SU-DHL-6 (cell line): Measurements from ENCODE around the gene TMEM185A.
"Not testable (repeated sequence)": the region's sequence is repeated elsewhere in the genome, so short reads cannot be mapped to it uniquely, and the experiment has no call there.

Source experiments
- H2AFZ ChIP-seq: fragments of 200-600 bp; sonication (generic); 2 replicates; pipeline ENCODE4 v1.6.1; 2014; ENCODE audit warnings: low read depth, mild to moderate bottlenecking, moderate library complexity, mixed read lengths, antibody characterized with exemption, low read length; ENCODE audit not compliant: severe bottlenecking
- H3F3A ChIP-seq: fragments of 200-600 bp; shearing (Covaris generic); 2 replicates; pipeline ENCODE4 v1.6.0; 2016; ENCODE audit warnings: antibody characterized with exemption, mild to moderate bottlenecking; ENCODE audit not compliant: insufficient read depth
- H3K27ac ChIP-seq: fragments of 200-600 bp; sonication (generic); 2 replicates; pipeline ENCODE4 v1.5.1; 2016; ENCODE audit warnings: low read depth, mild to moderate bottlenecking, low read length, moderate library complexity, mixed read lengths
- H3K27me3 ChIP-seq: fragments of 200-600 bp; sonication (generic), shearing (Covaris generic); 2 replicates; pipeline ENCODE4 v1.6.0; 2014; ENCODE audit warnings: mild to moderate bottlenecking, low read length
- H3K36me3 ChIP-seq: fragments of 200-600 bp; sonication (generic); 2 replicates; pipeline ENCODE4 v1.6.1; 2014; ENCODE audit warnings: mild to moderate bottlenecking, low read length, mixed read lengths
- H3K4me2 ChIP-seq: fragments of 300-600, 200-600 bp; shearing (Covaris generic), sonication (generic); 2 replicates; pipeline ENCODE4 v1.6.0; 2014; ENCODE audit warnings: low read length, low read depth, mild to moderate bottlenecking; ENCODE audit not compliant: poor library complexity, severe bottlenecking
- H3K4me3 ChIP-seq: fragments of 200-600 bp; sonication (generic); 2 replicates; pipeline ENCODE4 v1.5.1; 2014; ENCODE audit warnings: antibody characterized with exemption, low read length, mild to moderate bottlenecking, mixed read lengths; ENCODE audit not compliant: insufficient read depth, poor library complexity, severe bottlenecking
- H3K79me2 ChIP-seq: fragments of 200-600 bp; sonication (generic); 2 replicates; pipeline ENCODE4 v1.6.1; 2014; ENCODE audit warnings: mild to moderate bottlenecking, low read length, moderate library complexity; ENCODE audit not compliant: insufficient read depth
- H3K9ac ChIP-seq: fragments of 200-600 bp; sonication (generic); 2 replicates; pipeline ENCODE4 v1.7.0; 2014; ENCODE audit warnings: mild to moderate bottlenecking, low read length
- H3K9me2 ChIP-seq: fragments of 200-600 bp; sonication (generic); replicated peaks from 2 replicates; pipeline ENCODE4 v1.6.1; 2014; ENCODE audit warnings: low read length; ENCODE audit not compliant: insufficient read depth
- H3K9me3 ChIP-seq: fragments of 200-600 bp; sonication (generic); 2 replicates; pipeline ENCODE4 v1.6.1; 2014; ENCODE audit warnings: low read length, mixed read lengths; ENCODE audit not compliant: insufficient read depth
- H4K20me1 ChIP-seq: fragments of 200-600 bp; sonication (generic); 2 replicates; pipeline ENCODE4 v1.6.1; 2014; ENCODE audit warnings: low read depth, mild to moderate bottlenecking, antibody characterized with exemption, low read length, moderate library complexity, mixed read lengths
- EZH2phosphoT487 ChIP-seq: fragments of 200-600 bp; sonication (generic), shearing (Covaris generic); conservative IDR thresholded peaks from 2 replicates; pipeline ENCODE4 v1.6.1; 2018; ENCODE audit warnings: mild to moderate bottlenecking, antibody characterized with exemption, low read length, moderate library complexity, mixed read lengths
- TF ChIP-seq, protein P1 (sequence below): fragments of 200-600 bp; sonication (generic); IDR thresholded peaks from one replicate; pipeline ENCODE4 v1.5.1; 2017; ENCODE audit warnings: antibody characterized with exemption, mild to moderate bottlenecking, low read length, moderate library complexity; ENCODE audit not compliant: insufficient read depth, poor library complexity, severe bottlenecking

Gene TMEM185A

DNA sequence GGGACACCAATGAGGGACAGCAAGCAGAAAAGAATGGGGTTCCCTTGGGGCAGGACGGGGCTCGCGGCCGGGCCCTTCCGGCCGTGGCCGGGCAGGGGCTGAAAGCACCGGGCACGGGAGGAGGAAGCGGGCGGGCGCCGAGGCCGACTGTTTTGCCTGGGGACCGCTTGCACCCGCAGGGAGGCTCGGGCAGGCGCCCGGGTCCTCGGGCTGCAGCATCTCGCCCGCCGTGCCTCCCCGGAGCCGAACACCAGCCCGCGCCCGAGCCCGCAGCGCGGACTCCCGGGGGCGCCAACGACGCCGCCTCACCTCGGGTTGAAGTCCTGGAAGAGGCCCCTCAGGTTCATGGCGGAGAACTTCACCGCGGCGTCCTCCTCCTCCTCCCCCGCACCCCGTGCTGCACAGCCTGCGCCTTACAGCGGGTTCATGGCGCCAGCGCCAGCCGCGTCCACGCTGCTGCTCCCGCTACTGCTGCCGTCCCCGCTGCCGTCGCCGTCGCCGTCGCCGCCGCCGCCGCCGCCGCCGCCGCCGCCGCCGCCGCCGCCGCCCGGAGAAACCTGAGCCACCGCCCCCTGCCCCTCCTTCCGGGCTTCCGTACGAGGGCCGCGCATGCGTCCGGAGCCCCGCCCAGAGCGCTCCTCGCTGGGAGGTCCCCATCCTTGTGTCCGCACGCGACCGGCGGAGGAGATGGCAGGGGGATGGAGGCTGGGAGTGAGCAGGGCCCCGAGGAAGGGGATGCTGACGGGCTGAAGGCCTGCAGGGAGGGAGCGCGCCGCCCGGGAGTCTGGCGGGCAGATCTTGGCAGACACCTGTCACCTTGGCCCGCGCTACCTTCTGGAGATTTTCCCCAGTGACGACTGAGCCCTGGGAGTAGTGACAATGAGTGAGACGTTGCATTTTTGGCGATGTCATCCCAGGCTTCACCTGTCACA is at the start of gene TMEM185A:
Gene TMEM185A (minus strand): TSS at position 559 of the 932 bp plus-strand sequence. CDS start 212 bp downstream, at position 347.
- H3K9me2 ChIP-seq, result no peaks in the 10 kb centered on the region
- peak within 1 kb of the TSS; percentile 82 for H2AFZ ChIP-seq
- H3K27ac ChIP-seq, result no peak within 1 kb of the TSS
- TF ChIP-seq, protein P1, sequence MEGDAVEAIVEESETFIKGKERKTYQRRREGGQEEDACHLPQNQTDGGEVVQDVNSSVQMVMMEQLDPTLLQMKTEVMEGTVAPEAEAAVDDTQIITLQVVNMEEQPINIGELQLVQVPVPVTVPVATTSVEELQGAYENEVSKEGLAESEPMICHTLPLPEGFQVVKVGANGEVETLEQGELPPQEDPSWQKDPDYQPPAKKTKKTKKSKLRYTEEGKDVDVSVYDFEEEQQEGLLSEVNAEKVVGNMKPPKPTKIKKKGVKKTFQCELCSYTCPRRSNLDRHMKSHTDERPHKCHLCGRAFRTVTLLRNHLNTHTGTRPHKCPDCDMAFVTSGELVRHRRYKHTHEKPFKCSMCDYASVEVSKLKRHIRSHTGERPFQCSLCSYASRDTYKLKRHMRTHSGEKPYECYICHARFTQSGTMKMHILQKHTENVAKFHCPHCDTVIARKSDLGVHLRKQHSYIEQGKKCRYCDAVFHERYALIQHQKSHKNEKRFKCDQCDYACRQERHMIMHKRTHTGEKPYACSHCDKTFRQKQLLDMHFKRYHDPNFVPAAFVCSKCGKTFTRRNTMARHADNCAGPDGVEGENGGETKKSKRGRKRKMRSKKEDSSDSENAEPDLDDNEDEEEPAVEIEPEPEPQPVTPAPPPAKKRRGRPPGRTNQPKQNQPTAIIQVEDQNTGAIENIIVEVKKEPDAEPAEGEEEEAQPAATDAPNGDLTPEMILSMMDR, result no peak
- TF ChIP-seq EZH2phosphoT487, result no peak
- peak within 1 kb of the TSS; percentile 64 for H3K4me3 ChIP-seq
- H3K79me2 ChIP-seq, result no peaks in the 10 kb centered on the region
- H3K36me3 ChIP-seq, result no peaks in the 10 kb centered on the region
- no peaks in the 10 kb centered on the region for H3K9me3 ChIP-seq
- no peaks in the 10 kb centered on the region for H3K27me3 ChIP-seq
- no peaks in the 10 kb centered on the region; the same call in 1 of the 2 replicates for H4K20me1 ChIP-seq
- peak within 1 kb of the TSS; percentile 64 for H3K9ac ChIP-seq
- no peaks in the 10 kb centered on the region for H3F3A ChIP-seq
- H3K4me2 ChIP-seq, result peak within 1 kb of the TSS; percentile 73

DNA sequence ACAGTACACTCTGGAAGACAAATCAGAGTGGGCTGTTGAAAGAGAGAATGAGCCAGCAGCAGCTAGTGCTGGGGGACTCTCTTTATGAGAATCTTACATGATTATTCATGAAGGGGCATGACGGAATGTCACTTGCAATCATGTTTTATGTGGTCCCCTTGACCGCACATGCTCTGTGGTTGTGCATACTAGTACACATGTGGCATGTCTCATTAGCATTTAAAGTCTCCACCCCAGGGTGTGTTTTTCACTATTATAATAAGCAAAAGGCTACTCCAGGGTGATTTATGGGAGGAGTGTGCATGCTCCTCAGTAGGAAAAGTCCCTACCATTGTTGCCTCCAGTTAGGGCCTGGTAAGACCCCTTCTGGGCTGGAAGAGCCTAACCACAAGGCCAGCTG is 49.6 kb upstream of the TMEM185A start:
- TF ChIP-seq EZH2phosphoT487, result no peak
- TF ChIP-seq, protein P1, result no peak
- H3F3A ChIP-seq, result no peaks in the 10 kb centered on the region
- H3K4me2 ChIP-seq, result no peak overlapping the region
- H3K4me3 ChIP-seq, result no peak overlapping the region
- H3K27me3 ChIP-seq, result no peaks in the 10 kb centered on the region
- no peaks in the 10 kb centered on the region for H4K20me1 ChIP-seq
- H3K79me2 ChIP-seq, result no peaks in the 10 kb centered on the region
- H3K9me3 ChIP-seq, result no peaks in the 10 kb centered on the region
- H3K9ac ChIP-seq, result no peak overlapping the region
- no peak overlapping the region for H3K27ac ChIP-seq
- H2AFZ ChIP-seq, result no peak overlapping the region
- H3K36me3 ChIP-seq, result no peaks in the 10 kb centered on the region
- H3K9me2 ChIP-seq, result no peaks in the 10 kb centered on the region

DNA sequence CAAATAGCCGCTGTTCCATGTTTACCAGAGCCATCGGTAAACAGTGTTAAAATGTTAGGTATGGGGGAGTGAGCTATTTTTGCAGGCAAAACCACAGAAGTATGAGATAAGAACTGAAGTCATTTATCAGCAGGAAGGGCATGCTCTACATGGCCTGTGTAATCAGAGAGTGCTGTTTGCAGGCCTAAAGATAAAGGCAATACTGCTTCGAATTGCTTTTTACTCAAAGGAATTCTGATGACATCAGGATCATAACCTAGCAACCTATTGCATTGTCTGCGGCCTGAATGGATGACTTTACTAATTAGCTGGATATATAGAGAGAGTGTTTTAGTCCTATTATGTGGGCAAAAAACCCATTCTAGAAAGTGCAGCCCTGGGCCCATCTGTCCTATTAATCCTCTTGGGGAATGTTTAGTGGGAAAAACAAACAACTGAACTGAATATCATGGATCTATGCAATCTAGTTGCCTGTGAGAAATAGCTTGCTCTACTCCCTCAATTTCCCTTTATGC is 47.6 kb upstream of the TMEM185A start:
- H2AFZ ChIP-seq, H3K36me3 ChIP-seq, H3K9me2 ChIP-seq, H3K27me3 ChIP-seq, H3K27ac ChIP-seq, H3F3A ChIP-seq, H4K20me1 ChIP-seq, H3K9ac ChIP-seq, H3K4me2 ChIP-seq, H3K9me3 ChIP-seq, H3K79me2 ChIP-seq, H3K4me3 ChIP-seq: not testable (repeated sequence)

DNA sequence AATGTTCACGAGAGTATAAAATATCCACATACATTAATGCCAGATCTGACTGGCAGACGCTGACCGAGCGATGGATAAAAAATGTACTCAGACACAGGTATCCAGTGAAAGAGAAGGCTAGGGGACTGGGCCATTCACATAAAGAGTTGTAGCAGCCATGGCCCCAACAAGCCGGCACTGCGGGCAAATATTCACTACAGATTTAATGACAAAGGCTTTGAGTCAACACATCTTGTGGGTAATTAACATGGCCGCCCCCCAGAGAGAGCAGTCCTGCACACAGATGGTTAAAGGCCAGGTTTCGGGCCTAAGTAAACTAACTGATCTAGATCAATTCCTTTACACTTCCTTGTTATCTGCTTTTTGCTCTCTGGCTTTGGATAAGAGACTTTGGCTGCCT is 44.0 kb upstream of the TMEM185A start:
- H3K4me3 ChIP-seq, H3K79me2 ChIP-seq, H3K36me3 ChIP-seq, H3K9me3 ChIP-seq, H3F3A ChIP-seq, H4K20me1 ChIP-seq, H3K4me2 ChIP-seq, H3K27me3 ChIP-seq, H3K9ac ChIP-seq, H2AFZ ChIP-seq, H3K27ac ChIP-seq, H3K9me2 ChIP-seq: not testable (repeated sequence)

DNA sequence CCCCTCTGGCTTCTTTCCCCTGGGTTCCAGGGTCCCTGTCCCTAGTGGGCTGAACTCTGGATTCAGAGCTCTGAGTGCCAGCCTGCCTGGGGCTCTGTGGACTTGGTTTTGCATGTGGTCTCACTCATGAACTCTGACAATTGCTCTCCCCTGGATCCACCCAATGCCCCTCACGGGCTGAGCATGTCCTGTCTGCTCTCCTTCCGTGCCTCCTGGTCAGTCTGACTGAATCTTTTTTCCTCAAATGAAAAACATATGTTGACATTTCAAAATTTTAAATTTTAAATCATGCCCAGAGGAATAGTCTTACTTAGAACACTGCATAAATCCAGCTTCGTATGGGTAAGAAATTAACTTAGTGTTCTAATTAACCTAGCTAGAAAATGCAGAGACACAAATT is 43.5 kb upstream of the TMEM185A start:
- H3K79me2 ChIP-seq, H3K4me2 ChIP-seq, H3F3A ChIP-seq, H2AFZ ChIP-seq, H3K9me3 ChIP-seq, H3K27ac ChIP-seq, H3K9me2 ChIP-seq, H3K27me3 ChIP-seq, H3K4me3 ChIP-seq, H4K20me1 ChIP-seq, H3K9ac ChIP-seq, H3K36me3 ChIP-seq: not testable (repeated sequence)

DNA sequence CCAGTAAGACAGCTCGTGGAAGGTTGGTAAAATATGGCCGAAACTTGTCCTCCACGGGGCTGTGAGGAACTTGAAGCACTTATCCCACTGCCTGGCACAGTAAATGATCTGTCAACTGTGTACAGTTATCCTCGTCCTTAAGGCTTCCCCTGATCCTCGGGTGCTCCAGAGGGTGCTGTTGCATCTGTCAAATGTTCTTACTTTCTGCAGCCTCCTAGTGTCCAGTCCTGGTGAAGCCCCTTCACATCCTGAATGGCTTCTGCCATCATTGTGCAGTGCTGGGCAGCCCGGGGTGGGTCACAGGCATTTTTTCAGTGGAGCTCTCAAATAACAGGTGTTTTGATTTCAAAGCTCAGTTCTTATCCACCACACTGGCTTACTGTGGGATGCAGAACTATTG is 29.0 kb upstream of the TMEM185A start:
- not testable (repeated sequence) for H3K9ac ChIP-seq, H3K4me3 ChIP-seq, H3K9me2 ChIP-seq, H3K27ac ChIP-seq, H4K20me1 ChIP-seq, H3F3A ChIP-seq, H3K27me3 ChIP-seq, H3K79me2 ChIP-seq, H3K4me2 ChIP-seq, H3K9me3 ChIP-seq, H3K36me3 ChIP-seq, H2AFZ ChIP-seq
